Measurements from ENCODE around the gene EPHX1.
A peak's percentile ranks its signal among the peaks of the same experiment; 100 is the strongest.

DNA sequence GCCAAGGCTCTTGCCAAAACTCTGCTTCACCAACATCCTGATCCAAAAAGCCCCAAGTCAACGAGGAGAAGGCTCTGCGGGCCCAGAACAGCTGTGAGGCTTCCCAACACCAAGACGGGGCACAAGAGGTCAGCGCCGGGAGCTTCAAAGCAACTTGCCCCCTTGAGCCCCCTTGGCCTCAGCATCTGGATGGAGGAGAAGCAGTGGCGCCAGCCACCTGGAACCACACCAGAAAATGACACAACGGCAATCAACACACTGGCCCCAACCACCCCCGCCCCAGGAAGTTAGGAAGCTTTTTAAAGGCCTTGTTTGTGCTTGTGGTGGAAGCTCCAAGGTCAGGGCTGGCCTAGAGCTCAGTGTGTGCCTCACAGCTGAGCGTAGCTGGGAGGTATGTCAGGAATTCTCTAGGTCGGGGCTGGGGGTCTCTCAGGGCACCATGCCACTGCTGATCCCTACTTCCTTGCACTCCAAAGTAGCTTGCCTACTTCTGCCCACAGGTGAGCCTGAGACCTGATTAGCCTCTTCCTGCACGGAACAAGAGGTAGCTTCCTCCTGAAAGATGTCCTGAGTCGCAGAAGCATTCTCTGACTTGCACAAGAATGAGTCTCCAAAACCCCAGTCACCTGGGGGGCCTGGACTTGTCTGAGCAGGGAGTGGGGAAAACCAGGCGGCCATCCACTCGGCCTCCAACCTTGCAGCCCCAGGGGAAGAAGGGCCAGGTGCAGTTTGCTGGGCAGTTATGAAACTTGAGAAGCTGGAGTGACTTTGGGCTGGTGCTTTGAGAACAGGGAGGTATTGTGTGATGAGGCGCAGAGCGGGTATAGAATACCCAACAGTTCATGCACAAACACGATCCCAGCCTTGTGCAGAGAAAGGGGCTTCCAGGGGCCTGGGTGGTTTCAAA is 42.0 kb upstream of the EPHX1 start:
- TF ChIP-seq, protein P1, sequence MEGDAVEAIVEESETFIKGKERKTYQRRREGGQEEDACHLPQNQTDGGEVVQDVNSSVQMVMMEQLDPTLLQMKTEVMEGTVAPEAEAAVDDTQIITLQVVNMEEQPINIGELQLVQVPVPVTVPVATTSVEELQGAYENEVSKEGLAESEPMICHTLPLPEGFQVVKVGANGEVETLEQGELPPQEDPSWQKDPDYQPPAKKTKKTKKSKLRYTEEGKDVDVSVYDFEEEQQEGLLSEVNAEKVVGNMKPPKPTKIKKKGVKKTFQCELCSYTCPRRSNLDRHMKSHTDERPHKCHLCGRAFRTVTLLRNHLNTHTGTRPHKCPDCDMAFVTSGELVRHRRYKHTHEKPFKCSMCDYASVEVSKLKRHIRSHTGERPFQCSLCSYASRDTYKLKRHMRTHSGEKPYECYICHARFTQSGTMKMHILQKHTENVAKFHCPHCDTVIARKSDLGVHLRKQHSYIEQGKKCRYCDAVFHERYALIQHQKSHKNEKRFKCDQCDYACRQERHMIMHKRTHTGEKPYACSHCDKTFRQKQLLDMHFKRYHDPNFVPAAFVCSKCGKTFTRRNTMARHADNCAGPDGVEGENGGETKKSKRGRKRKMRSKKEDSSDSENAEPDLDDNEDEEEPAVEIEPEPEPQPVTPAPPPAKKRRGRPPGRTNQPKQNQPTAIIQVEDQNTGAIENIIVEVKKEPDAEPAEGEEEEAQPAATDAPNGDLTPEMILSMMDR (IDR thresholded peaks at IDR 0.05), result no peak
- TF ChIP-seq POLR2A (IDR thresholded peaks at IDR 0.05; ENCODE audit: low read depth) (no peak), POLR2AphosphoS5 (IDR thresholded peaks at IDR 0.05) (peak in 1 of 2 donors; percentile 13)
